HEK293 (cell line): ENCODE results near the gene NLRP8.

Experiments used
- PRDM6 ChIP-seq: fragments of 450-650 bp; formaldehyde crosslinking; IDR thresholded peaks from 2 replicates; pipeline ENCODE4 v1.5.1; 2017; ENCODE audit warnings: missing biosample characterization, missing genetic modification characterization
- TRIM28 ChIP-seq: IDR thresholded peaks from 2 replicates; pipeline ENCODE4 v1.6.1; 2011; ENCODE audit warnings: low read length, control low read depth, borderline replicate concordance
- ZNF16 ChIP-seq: fragments of 450-650 bp; formaldehyde crosslinking; IDR thresholded peaks from 2 replicates; pipeline ENCODE4 v1.5.1; 2016; ENCODE audit warnings: low read depth, missing biosample characterization, missing genetic modification characterization

GRCh38 chr19:56014765-56015164 lies 67.1 kb downstream of the NLRP8 start:
- TF ChIP-seq ZNF16 (tag by site-specific recombination) (no peak), TRIM28 (no peak), PRDM6 (tag by site-specific recombination) (no peak)
